Urothelium cell line (cell line): ENCODE data around the gene SLC2A6.

ENCODE experiments used
- DNase-seq: peaks from one replicate; pipeline ENCODE4 v3.0.0; 2011; ENCODE audit warnings: low spot score, mixed read lengths
- FAIRE-seq: peaks from 2 replicates; lab custom pipeline; 2011; peaks lifted over from hg19 to GRCh38; lab: Jason Lieb, UNC

Gene SLC2A6

DNA sequence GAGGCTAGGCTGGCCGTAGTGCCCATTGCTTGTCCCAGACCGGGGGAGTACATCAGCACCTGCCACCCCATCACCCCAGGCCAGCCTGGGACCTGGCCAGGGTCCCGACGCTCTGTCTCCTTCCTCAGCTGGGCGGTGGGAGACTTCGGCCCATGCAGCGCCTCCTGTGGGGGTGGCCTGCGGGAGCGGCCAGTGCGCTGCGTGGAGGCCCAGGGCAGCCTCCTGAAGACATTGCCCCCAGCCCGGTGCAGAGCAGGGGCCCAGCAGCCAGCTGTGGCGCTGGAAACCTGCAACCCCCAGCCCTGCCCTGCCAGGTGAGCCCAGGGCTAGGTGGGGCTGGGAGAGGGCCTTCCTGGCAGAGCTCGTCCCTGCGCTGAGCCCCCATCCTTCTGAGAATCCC, 35.7 kb downstream of the SLC2A6 start:
- DNase-seq (no peak), FAIRE-seq (no peak)

- no peak for FAIRE-seq
- no peak for DNase-seq
Observed at GRCh38 chr9:133441571-133441970, 37.3 kb downstream of the SLC2A6 start.

GRCh38 chr9:133440874-133441273, 38.0 kb downstream of the SLC2A6 start:
- FAIRE-seq = no peak

DNA sequence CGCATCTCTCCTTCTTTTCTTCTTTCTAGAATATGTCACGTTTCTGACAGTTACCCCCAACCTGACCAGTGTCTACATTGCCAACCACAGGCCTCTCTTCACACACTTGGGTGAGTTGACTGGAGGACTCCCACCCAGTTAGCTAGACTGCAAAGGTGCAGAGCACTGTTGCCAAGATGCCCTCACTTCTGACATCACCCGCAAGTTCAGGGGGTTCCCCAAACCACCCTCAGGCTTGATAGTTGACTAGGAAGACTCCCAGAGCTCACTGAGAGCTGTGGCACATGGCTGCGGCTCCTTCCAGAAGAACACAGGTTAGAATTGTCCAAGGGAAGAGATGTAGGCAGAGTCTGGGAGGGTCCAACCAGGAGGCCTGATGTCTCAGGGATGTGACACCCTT, 39.6 kb downstream of the SLC2A6 start:
- DNase-seq (no peak), FAIRE-seq (no peak)

More at GRCh38 chr9:133440874-133441273, 38.0 kb downstream of the SLC2A6 start:
- no peak for DNase-seq

DNA sequence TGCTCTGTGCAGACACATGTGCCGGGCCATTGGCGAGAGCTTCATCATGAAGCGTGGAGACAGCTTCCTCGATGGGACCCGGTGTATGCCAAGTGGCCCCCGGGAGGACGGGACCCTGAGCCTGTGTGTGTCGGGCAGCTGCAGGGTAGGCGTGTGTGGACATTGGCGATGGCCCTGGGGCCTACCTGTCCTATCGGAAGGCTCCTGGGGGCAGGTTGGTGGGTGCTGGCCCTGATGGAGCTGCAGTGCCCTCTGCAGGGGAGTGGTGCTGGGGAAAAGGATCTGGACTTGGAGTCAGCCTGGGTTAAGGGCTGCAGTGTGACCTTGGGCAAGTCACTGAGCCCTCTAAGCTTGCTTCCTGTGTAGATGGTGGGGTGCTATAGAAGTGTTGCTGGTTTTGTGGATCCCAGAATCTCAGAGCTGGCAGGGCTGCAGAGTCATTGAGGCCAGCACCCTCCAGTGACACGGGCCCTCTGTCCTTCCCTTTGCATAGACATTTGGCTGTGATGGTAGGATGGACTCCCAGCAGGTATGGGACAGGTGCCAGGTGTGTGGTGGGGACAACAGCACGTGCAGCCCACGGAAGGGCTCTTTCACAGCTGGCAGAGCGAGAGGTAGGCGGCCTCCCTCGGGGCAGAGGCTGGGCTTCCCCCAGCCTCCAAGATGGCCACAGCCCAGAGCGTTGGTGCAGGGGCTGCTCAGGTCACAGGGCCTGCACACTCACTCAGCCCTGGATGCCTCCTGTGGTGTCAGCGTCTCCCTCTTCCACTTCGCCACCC, 41.0 kb downstream of the SLC2A6 start:
- no peak for FAIRE-seq
- DNase-seq = no peak

DNA sequence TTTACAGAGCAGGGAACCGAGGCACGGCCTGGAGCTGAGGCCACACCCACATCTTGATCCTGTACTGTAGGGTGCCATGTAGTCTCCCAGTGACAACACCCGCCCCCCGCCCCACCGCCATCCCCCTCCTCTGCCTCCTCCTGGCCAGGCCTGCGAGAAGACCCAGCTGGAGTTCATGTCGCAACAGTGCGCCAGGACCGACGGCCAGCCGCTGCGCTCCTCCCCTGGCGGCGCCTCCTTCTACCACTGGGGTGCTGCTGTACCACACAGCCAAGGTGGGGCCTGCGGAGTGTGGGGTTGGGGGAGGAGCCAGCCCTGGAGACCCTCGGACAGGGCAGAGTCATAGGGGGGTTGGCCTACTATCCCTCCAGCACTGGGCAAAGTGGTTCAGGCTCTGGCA, 42.2 kb downstream of the SLC2A6 start:
- DNase-seq = no peak
- FAIRE-seq = no peak

DNA sequence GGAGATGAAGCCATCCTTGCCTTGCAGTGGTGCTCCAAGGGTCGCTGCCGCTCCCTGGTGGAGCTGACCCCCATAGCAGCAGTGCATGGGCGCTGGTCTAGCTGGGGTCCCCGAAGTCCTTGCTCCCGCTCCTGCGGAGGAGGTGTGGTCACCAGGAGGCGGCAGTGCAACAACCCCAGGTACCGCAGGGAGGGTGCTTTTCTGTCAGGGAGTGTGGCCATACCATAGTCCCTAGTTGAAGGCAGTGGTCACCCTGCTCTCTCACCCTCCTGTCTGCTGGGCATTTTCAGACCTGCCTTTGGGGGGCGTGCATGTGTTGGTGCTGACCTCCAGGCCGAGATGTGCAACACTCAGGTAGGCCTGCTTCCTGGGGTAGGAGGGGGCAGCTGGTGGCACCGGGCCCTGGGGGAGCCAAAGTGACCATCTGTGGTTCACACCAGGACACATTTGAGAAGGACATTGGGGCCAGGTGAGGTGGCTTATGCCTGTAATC, 45.5 kb downstream of the SLC2A6 start:
- no peak for FAIRE-seq
- DNase-seq = no peak

DNA sequence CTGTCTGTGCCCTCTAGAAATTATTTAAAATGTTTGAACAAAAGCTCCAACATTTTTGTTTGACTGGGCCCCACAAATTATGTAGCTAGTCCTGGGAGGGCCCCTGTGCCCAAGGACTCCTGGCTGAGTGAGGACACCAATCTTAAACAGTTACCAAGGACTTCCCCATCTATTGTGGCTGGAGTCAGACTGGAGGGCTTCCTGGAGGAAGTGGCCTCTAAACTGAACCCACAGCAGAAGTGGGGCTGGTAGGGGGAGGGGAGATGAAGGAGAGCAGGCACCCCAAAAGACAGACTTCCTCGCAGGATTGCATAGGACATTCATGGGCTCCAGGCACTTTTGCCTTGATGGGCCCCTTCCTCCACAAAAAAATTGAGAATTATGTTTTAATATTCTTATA, 48.7 kb downstream of the SLC2A6 start:
- FAIRE-seq (no peak), DNase-seq (no peak)

- FAIRE-seq = peak; percentile 40
- DNase-seq = peak; percentile 46
Observed at GRCh38 chr9:133429641-133430161, 49.2 kb downstream of the SLC2A6 start.

DNA sequence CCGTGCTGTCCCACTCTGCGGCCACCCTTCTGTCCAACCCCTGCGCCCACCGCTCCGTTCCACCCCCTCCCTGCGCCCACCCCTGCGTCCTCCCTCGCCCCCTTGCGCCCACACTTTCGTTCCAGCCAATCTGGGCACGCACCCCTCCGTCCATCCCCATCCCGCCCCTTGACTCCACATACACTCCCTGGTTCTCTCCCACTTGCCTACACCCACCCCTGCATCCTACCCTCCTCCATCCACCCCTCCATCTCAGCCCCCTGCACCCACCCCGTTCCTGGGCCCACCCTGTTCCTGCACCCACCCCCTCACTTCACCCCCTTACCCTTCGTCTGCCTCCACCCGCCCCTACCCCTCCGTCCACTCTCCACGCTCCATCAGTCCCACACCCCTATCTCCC, 49.7 kb downstream of the SLC2A6 start:
- no peak for DNase-seq
- FAIRE-seq = no peak

GRCh38 chr9:133428617-133429101, 50.2 kb downstream of the SLC2A6 start:
- FAIRE-seq = peak; percentile 70
- DNase-seq = peak; percentile 82

DNA sequence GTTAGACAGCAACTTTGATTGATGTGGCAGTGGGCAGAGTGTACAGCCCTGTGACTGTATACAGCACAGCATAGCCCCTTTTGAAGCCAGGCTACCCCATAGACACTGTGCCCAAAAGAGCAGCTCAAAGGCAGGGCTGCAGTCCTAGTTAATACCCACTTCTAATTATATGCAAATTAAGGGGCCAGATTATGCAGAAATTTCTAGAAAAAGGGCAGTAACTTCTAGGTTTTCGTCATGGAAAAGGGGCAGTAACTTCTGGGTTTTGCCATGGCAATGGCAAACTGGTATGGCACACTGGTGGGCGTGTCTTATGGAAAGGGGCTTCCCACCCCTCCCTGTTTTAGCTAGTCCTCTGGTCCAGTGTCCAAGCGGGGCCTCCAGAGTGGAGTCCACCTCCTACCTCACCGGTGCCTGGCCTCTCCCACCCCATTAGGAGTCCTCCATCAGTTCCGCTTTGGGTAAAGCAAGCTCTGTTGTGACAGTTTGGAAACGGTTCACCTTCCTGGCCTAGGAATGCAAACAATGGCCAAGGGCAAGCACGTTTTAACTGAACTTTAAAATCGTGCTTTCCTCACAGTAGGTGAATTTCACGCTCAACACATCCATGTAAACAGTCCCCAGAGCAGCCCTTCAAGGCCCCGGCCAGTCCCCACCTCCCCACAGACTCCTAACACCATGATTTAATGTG, 51.1 kb downstream of the SLC2A6 start:
- DNase-seq = no peak
- FAIRE-seq = peak; percentile 20

DNA sequence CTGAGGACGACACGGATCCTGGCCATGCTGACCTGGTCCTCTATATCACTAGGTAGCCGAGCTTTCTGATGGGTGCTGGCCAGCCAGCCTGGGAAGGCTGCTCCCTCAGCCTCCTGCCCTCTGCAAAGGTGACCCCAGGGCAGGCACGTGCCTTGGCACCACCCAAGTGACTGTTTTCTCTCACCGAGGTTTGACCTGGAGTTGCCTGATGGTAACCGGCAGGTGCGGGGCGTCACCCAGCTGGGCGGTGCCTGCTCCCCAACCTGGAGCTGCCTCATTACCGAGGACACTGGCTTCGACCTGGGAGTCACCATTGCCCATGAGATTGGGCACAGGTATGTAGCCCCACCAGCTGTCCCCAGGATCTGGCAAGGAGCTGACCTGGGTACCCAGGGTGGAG, 52.9 kb downstream of the SLC2A6 start:
- DNase-seq = no peak
- no peak for FAIRE-seq

- FAIRE-seq (no peak), DNase-seq (no peak)
Observed at GRCh38 chr9:133425049-133425632, 53.8 kb downstream of the SLC2A6 start.

GRCh38 chr9:133424187-133424586, 54.7 kb downstream of the SLC2A6 start:
- DNase-seq (no peak), FAIRE-seq (no peak)

- DNase-seq (no peak), FAIRE-seq (no peak)
Observed at GRCh38 chr9:133423216-133423615, 55.7 kb downstream of the SLC2A6 start.

- DNase-seq (no peak), FAIRE-seq (no peak)
Observed at GRCh38 chr9:133421615-133422542, 57.0 kb downstream of the SLC2A6 start, which contains the start of gene ADAMTS13. Gene ADAMTS13 (plus strand): TSS chr9:133422367. CDS start chr9:133422444, 77 bp downstream.
